ENCODE results near the gene CERS6.

- no peak for TF ChIP-seq CTCF (IDR thresholded peaks at IDR 0.05)
- no peak for TF ChIP-seq POLR2A (IDR thresholded peaks at IDR 0.05)
Observed at GRCh38 chr2:168620554-168620953, 164.5 kb downstream of the CERS6 start.

Data from body of pancreas (tissue), 4 donors.